Kidney (tissue), 14 donors: Measurements from ENCODE around the gene LYRM1. TPM values are rescaled to one million over a fixed set of nuclear protein-coding genes. Genes with fewer than 3 reads are reported as not detected.

Experiments
- DNase-seq, 5 donors: peaks; one replicate each; pipeline ENCODE4 v3.0.0-alpha.2; 2013 to 2020
- FAIRE-seq: peaks from 2 replicates; lab custom pipeline; 2012; peaks lifted over from hg19 to GRCh38; lab: Jason Lieb, UNC
- H3K27ac ChIP-seq, 2 donors: one replicate each; pipeline ENCODE4 v1.7.0; 2013; ENCODE audit warnings: low read depth in 2 of 2, low read length in 2 of 2, inconsistent platforms in 1 of 2
- H3K27me3 ChIP-seq: one replicate; pipeline ENCODE4 v1.7.1; 2013; ENCODE audit warnings: low read length, inconsistent platforms; ENCODE audit not compliant: control insufficient read depth, insufficient read depth
- H3K36me3 ChIP-seq, 3 donors: one replicate each; pipeline versions ENCODE4 v1.7.0 to v1.7.1; 2013; ENCODE audit warnings: low read length in 3 of 3, control low read depth in 1 of 3, inconsistent platforms in 1 of 3; ENCODE audit not compliant: insufficient read depth in 3 of 3, control insufficient read depth in 2 of 3
- H3K4me1 ChIP-seq, 3 donors: one replicate each; pipeline versions ENCODE4 v1.7.0 to v1.7.1; 2013; ENCODE audit warnings: low read length in 3 of 3, inconsistent platforms in 1 of 3, low read depth in 1 of 3; ENCODE audit not compliant: control insufficient read depth in 2 of 3, insufficient read depth in 2 of 3
- H3K4me3 ChIP-seq, 3 donors: one replicate each; pipeline versions ENCODE4 v1.7.0 to v1.8.1; 2013; ENCODE audit warnings: low read length in 3 of 3, control low read depth in 1 of 3, inconsistent platforms in 1 of 3
- H3K9ac ChIP-seq, 3 donors: one replicate each; pipeline versions ENCODE4 v1.7.0 to v1.7.1; 2013; ENCODE audit warnings: low read length in 3 of 3, control low read depth in 1 of 3, inconsistent platforms in 1 of 3
- H3K9me3 ChIP-seq, 3 donors: one replicate each; pipeline versions ENCODE4 v1.7.0 to v1.7.1; 2013; ENCODE audit warnings: low read length in 3 of 3, control low read depth in 1 of 3, inconsistent platforms in 1 of 3; ENCODE audit not compliant: control insufficient read depth in 2 of 3, insufficient read depth in 1 of 3
- CTCF ChIP-seq: IDR thresholded peaks from 3 replicates; pipeline ENCODE4 v1.5.1; 2012; ENCODE audit warnings: mild to moderate bottlenecking, moderate library complexity, borderline replicate concordance; ENCODE audit not compliant: insufficient read depth; ENCODE audit errors: extremely low read depth
- intact Hi-C: fragments of 100-400 bp; cut with DNase I; formaldehyde crosslinking; loops from one replicate; pipeline ENCODE4 v1.11.1; 2022
- polyA plus RNA-seq: library from polyadenylated mRNA; stranded (reverse); fragments of 350-450 nt; fragmentation: Illumina TruSeq; extraction: RNeasy Lipid Tissue Mini Kit (QIAGEN cat#74804); gene quantifications from one replicate; pipeline ENCODE4 v1.2.3, GENCODE V29; 2014; ENCODE audit warnings: low read depth, low replicate concordance; ENCODE audit not compliant: insufficient read depth
- total RNA-seq: library from RNA; stranded (reverse); fragmentation: NEBNext Ultra II Directional; extraction: Animal tissue kit (Norgen Biotek cat#: 25700); gene quantifications from one replicate; pipeline ENCODE4 v1.2.1, GENCODE V29; 2021
- donor health status: control.
- donor health status: control.
- donor health status: control.
- donor health status: control.
- donor health status: control.
- donor health status: DM: yes; HTN: yes; CAD: no.
- donor health status: Normal renal cell carcinoma (clear cell type).

The LYRM1 gene
- total and polyA plus RNA-seq, 2 donors from 2014 or later = 31.7 to 61.5 TPM

GRCh38 chr16:20871258-20871657, 29.3 kb upstream of the LYRM1 start:
- peaks cover 0 to 44% (median 26%) of the 10 kb centered on the region in 3 donors for H3K4me1 ChIP-seq
- no peaks in the 10 kb centered on the region for H3K36me3 ChIP-seq
- intact Hi-C loops = no loop called here
- H3K9ac ChIP-seq = no peak overlapping the region
- no peaks in the 10 kb centered on the region for H3K9me3 ChIP-seq
- no peak overlapping the region for H3K4me3 ChIP-seq
- TF ChIP-seq CTCF = no peak
- DNase-seq (no peak), FAIRE-seq (no peak)
- H3K27ac ChIP-seq = no peak overlapping the region
- H3K27me3 ChIP-seq = no peaks in the 10 kb centered on the region

DNA sequence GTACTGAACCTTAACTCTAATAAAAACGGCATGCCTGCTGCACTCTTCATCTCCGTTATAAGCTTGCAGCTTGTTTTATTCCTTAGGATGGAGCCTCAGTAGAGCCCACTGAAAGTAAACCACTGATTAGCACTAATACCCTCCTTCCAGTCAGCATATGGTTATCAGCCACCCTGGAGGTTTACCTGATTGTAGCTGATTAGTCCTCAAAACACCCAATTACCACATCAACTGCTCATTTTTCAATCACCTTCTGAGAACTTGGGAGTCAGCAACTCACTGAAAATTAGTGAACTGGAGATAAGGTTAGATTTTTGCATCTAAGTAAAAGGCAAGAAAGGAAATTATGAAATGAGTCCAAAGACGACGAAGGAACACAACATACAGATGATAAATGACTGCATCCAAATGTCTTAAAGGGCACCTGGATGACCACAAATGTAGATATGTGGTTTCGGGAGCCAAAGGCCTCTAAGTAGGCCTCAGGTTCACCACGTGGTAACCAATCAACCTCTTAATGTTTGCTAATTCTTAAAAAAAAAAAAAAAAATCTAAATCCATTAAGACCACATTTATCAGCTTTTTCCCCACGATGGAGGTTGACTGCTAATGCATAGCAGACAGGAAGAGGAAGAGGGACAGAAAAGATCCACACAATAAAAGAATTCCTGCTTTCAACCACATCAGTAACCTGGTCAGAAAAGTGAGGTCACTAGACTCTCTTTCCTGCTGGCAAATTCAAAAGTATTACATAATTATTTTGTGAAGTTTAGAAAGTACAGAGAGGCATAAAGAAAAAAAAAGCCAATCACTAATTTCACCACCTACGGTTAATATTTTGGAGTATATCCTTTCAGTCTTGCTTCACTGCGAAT, 28.4 kb upstream of the LYRM1 start:
- Histone ChIP-seq H3K27me3 (no peaks in the 10 kb centered on the region), H3K9ac (no peak overlapping the region), H3K27ac (no peak overlapping the region), H3K4me3 (no peak overlapping the region), H3K36me3 (no peaks in the 10 kb centered on the region), H3K4me1 (peaks cover 0 to 40% (median 21%) of the 10 kb centered on the region in 3 donors), H3K9me3 (no peaks in the 10 kb centered on the region)
- DNase-seq (no peak), FAIRE-seq (no peak)
- no peak for TF ChIP-seq CTCF
- intact Hi-C loops = no loop called here

GRCh38 chr16:20873331-20873730, 27.2 kb upstream of the LYRM1 start:
- no peak for DNase-seq
- Histone ChIP-seq H3K27ac (peak overlapping the region in 1 of 2 donors; percentile 45), H3K9ac (no peak overlapping the region), H3K4me3 (no peak overlapping the region), H3K27me3 (no peaks in the 10 kb centered on the region), H3K4me1 (peaks cover 0 to 47% (median 16%) of the 10 kb centered on the region in 3 donors), H3K9me3 (no peaks in the 10 kb centered on the region), H3K36me3 (no peaks in the 10 kb centered on the region)
- TF ChIP-seq CTCF = no peak
- FAIRE-seq = no peak
- intact Hi-C loops = no loop called here
